ENCODE data around the gene FOXN3. TPM values are rescaled to one million over a fixed set of nuclear protein-coding genes. Genes with fewer than 3 reads are reported as not detected.

Gene FOXN3
- total RNA-seq, 4 donors from 2014 or later, result 98.7 to 116 (median 103) TPM

- Histone ChIP-seq H3K27me3 (no peaks in the 10 kb centered on the region), H3K4me3 (no peak overlapping the region), H3K9me3 (no peaks in the 10 kb centered on the region), H3K4me1 (peaks cover 0 to 10% (median 0%) of the 10 kb centered on the region in 4 donors), H3K27ac (no peak overlapping the region), H3K36me3 (peaks cover 0 to 25% (median 0%) of the 10 kb centered on the region in 3 donors)
- WGBS, 2 donors, result 85 to 91% methylated on average over 6 of the region's 6 CpGs
- no peak for DNase-seq (ENCODE audit: low spot score in 2 of 2)
- TF ChIP-seq POLR2A (IDR thresholded peaks at IDR 0.05) (no peak), EP300 (IDR thresholded peaks at IDR 0.05) (no peak)
These were observed 139.8 kb downstream of the FOXN3 start for GRCh38 chr14:89277203-89277602.

DNA sequence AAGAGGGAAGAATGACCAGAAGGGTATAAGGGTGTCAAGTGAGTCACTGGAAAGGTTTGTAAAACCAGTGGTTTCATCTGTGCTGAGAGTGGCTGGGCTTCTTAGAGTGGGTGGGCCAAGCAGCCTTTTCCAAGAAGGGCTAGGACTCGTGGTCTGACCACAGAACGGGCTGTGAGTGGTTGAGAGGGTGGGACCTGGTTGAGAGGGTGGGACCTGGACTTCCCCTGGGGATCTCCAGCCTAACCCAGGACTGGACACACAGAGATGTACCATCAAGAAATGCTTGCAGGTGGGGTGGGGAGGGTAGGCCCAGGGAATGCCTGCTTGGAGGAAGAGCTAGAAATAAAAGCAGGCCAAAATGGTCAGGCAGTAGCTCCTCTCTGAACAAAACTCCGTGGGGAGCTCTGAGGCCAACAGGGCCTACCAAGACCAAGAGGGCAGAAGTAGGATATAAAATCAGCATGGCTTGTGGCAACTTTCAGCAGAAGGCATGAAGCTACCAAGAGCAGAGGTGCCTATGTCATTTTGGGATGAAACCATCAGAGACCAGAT lies 140.5 kb downstream of the FOXN3 start:
- H3K9me3 ChIP-seq, result no peaks in the 10 kb centered on the region
- peaks cover 0 to 10% (median 0%) of the 10 kb centered on the region in 4 donors for H3K4me1 ChIP-seq
- H3K27ac ChIP-seq, result no peak overlapping the region
- no peaks in the 10 kb centered on the region for H3K27me3 ChIP-seq
- no peak for DNase-seq (ENCODE audit: low spot score in 2 of 2)
- no peak overlapping the region for H3K4me3 ChIP-seq
- 76 to 78% methylated on average over 3 of the region's 3 CpGs for WGBS, 2 donors
- peaks cover 0 to 24% (median 0%) of the 10 kb centered on the region in 3 donors for H3K36me3 ChIP-seq
- TF ChIP-seq EP300 (IDR thresholded peaks at IDR 0.05) (no peak), POLR2A (IDR thresholded peaks at IDR 0.05) (no peak)
- TF ChIP-seq, protein P1, sequence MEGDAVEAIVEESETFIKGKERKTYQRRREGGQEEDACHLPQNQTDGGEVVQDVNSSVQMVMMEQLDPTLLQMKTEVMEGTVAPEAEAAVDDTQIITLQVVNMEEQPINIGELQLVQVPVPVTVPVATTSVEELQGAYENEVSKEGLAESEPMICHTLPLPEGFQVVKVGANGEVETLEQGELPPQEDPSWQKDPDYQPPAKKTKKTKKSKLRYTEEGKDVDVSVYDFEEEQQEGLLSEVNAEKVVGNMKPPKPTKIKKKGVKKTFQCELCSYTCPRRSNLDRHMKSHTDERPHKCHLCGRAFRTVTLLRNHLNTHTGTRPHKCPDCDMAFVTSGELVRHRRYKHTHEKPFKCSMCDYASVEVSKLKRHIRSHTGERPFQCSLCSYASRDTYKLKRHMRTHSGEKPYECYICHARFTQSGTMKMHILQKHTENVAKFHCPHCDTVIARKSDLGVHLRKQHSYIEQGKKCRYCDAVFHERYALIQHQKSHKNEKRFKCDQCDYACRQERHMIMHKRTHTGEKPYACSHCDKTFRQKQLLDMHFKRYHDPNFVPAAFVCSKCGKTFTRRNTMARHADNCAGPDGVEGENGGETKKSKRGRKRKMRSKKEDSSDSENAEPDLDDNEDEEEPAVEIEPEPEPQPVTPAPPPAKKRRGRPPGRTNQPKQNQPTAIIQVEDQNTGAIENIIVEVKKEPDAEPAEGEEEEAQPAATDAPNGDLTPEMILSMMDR (IDR thresholded peaks at IDR 0.05), result no peak

GRCh38 chr14:89270439-89271227 lies 146.4 kb downstream of the FOXN3 start:
- no peak for DNase-seq (ENCODE audit: low spot score in 2 of 2)
- H3K4me3 ChIP-seq, result no peak overlapping the region
- no peaks in the 10 kb centered on the region for H3K9me3 ChIP-seq
- TF ChIP-seq EP300 (IDR thresholded peaks at IDR 0.05) (no peak), POLR2A (IDR thresholded peaks at IDR 0.05) (no peak)
- TF ChIP-seq, protein P1 (IDR thresholded peaks at IDR 0.05), result no peak
- WGBS, 2 donors, result 85 to 90% methylated on average over 7 of the region's 7 CpGs
- no peaks in the 10 kb centered on the region for H3K27me3 ChIP-seq
- H3K36me3 ChIP-seq, result no peaks in the 10 kb centered on the region
- H3K27ac ChIP-seq, result no peak overlapping the region
- H3K4me1 ChIP-seq, result peaks cover 0 to 34% (median 9%) of the 10 kb centered on the region in 4 donors

- H3K36me3 ChIP-seq, result no peaks in the 10 kb centered on the region
- no peaks in the 10 kb centered on the region for H3K27me3 ChIP-seq
- H3K9me3 ChIP-seq, result no peaks in the 10 kb centered on the region
- 35 to 42% methylated on average over 6 of the region's 6 CpGs for WGBS, 2 donors
- no peak for DNase-seq (ENCODE audit: low spot score in 2 of 2)
- peaks cover 0 to 36% (median 9%) of the 10 kb centered on the region in 4 donors for H3K4me1 ChIP-seq
- TF ChIP-seq, protein P1 (IDR thresholded peaks at IDR 0.05), result no peak
- TF ChIP-seq EP300 (IDR thresholded peaks at IDR 0.05), result no peak
- TF ChIP-seq POLR2A (IDR thresholded peaks at IDR 0.05), result no peak
- no peak overlapping the region for H3K4me3 ChIP-seq
- no peak overlapping the region for H3K27ac ChIP-seq
These were observed 147.6 kb downstream of the FOXN3 start for GRCh38 chr14:89269404-89269803.

- peaks cover 0 to 28% (median 9%) of the 10 kb centered on the region in 4 donors for H3K4me1 ChIP-seq
- no peak for DNase-seq (ENCODE audit: low spot score in 2 of 2)
- H3K4me3 ChIP-seq, result no peak overlapping the region
- WGBS, 2 donors, result 71 to 81% methylated on average over 5 of the region's 5 CpGs
- H3K36me3 ChIP-seq, result no peaks in the 10 kb centered on the region
- H3K9me3 ChIP-seq, result no peaks in the 10 kb centered on the region
- TF ChIP-seq EP300 (IDR thresholded peaks at IDR 0.05) (no peak), POLR2A (IDR thresholded peaks at IDR 0.05) (no peak)
- TF ChIP-seq, protein P1 (IDR thresholded peaks at IDR 0.05), result no peak
- no peaks in the 10 kb centered on the region for H3K27me3 ChIP-seq
- no peak overlapping the region for H3K27ac ChIP-seq
These were observed 148.5 kb downstream of the FOXN3 start for GRCh38 chr14:89268514-89268913.
